ENCODE data around the gene PHF19. TPM values are rescaled to one million over a fixed set of nuclear protein-coding genes. Genes with fewer than 3 reads are reported as not detected.

PHF19 gene
- total and polyA plus RNA-seq, 11 donors: 9.6 to 28.0 (median 12.5) TPM

GRCh38 chr9:120820095-120820494 lies 56.9 kb downstream of the PHF19 start:
- peaks cover 0 to 100% (median 93%) of the 10 kb centered on the region in 9 donors for H3K36me3 ChIP-seq
- no peaks in the 10 kb centered on the region for H3K4me1 ChIP-seq
- H3K9me3 ChIP-seq: peaks cover 0 to 1% (median 0%) of the 10 kb centered on the region in 12 donors
- no peak for TF ChIP-seq CTCF (IDR thresholded peaks at IDR 0.05)
- TF ChIP-seq POLR2A (IDR thresholded peaks at IDR 0.05): no peak
- no peak for DNase-seq
- no peaks in the 10 kb centered on the region for H3K27me3 ChIP-seq
- no peak overlapping the region for H3K4me3 ChIP-seq
- no peak for ATAC-seq
- intact Hi-C loops (cut with DNase I): no loop called here
- WGBS, 4 donors: 91 to 95% (median 94%) methylated on average over 4 of the region's 4 CpGs
- no peak overlapping the region for H3K27ac ChIP-seq

GRCh38 chr9:120818595-120818994 lies 58.4 kb downstream of the PHF19 start:
- no peaks in the 10 kb centered on the region for H3K9me3 ChIP-seq
- H3K27me3 ChIP-seq: no peaks in the 10 kb centered on the region
- peaks cover 0 to 87% (median 78%) of the 10 kb centered on the region in 9 donors for H3K36me3 ChIP-seq
- no peaks in the 10 kb centered on the region for H3K4me1 ChIP-seq
- H3K27ac ChIP-seq: no peak overlapping the region
- no peak for ATAC-seq
- H3K4me3 ChIP-seq: no peak overlapping the region
- TF ChIP-seq CTCF (IDR thresholded peaks at IDR 0.05) (no peak), POLR2A (IDR thresholded peaks at IDR 0.05) (no peak)
- no peak for DNase-seq
- WGBS, 4 donors: 85 to 94% (median 90%) methylated on average over 1 of the region's 1 CpG
- intact Hi-C loops (cut with DNase I): no loop called here

GRCh38 chr9:120815075-120815474 lies 61.9 kb downstream of the PHF19 start:
- Histone ChIP-seq H3K27ac (no peak overlapping the region), H3K4me3 (no peak overlapping the region), H3K27me3 (no peaks in the 10 kb centered on the region), H3K36me3 (peaks cover 0 to 52% (median 42%) of the 10 kb centered on the region in 9 donors), H3K4me1 (no peaks in the 10 kb centered on the region), H3K9me3 (peaks cover 0 to 16% (median 0%) of the 10 kb centered on the region in 12 donors)
- intact Hi-C loops (cut with DNase I): no loop called here
- 87 to 97% (median 96%) methylated on average over 4 of the region's 4 CpGs for WGBS, 4 donors
- DNase-seq: no peak
- ATAC-seq: no peak
- TF ChIP-seq POLR2A (IDR thresholded peaks at IDR 0.05): no peak
- TF ChIP-seq CTCF (IDR thresholded peaks at IDR 0.05): no peak

GRCh38 chr9:120808931-120809330 lies 68.1 kb downstream of the PHF19 start:
- ATAC-seq (no peak), DNase-seq (no peak)
- Histone ChIP-seq H3K4me3 (no peak overlapping the region), H3K27me3 (no peaks in the 10 kb centered on the region), H3K4me1 (no peaks in the 10 kb centered on the region), H3K9me3 (peaks cover 0 to 73% (median 30%) of the 10 kb centered on the region in 12 donors), H3K27ac (no peak overlapping the region), H3K36me3 (no peaks in the 10 kb centered on the region)
- intact Hi-C loops (cut with DNase I): no loop called here
- TF ChIP-seq CTCF (IDR thresholded peaks at IDR 0.05): no peak
- TF ChIP-seq POLR2A (IDR thresholded peaks at IDR 0.05): no peak
